ENCODE results near the gene SPTB. TPM values are rescaled to one million over a fixed set of nuclear protein-coding genes. Genes with fewer than 3 reads are reported as not detected.

SPTB gene
- total RNA-seq, 1 experiment from 2014 or later, result 2.3 TPM

- POLR2A ChIA-PET (ENCODE audit: unreplicated experiment), result no interaction called here
- ATAC-seq, result no peak
Observed at GRCh38 chr14:64834965-64835364, 44.7 kb downstream of the SPTB start.

DNA sequence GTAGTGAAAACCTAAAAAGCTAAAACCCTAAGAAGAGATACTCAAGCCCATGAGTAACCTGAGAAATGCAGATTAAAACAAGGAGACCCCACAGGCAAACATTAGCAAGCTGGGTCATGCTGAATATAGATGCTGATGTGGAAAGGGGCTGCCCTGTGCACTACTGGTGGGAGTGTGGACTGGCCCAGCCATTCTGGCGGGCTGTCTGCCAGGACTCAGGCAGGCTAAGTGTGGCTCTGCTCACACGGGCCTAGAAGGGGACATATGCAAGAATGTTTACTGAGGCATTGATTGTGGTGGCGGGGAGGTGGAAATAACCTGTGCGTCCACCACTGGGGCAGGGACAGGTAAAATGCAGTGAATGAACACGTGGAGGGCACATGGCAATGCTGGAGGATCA lies 48.3 kb downstream of the SPTB start:
- ChIA-PET CTCF (interaction anchor here (0.7 kb wide), 1 partner anchor 167 kb away, joined by 3 read pairs; no protein-coding TSS in a partner anchor), POLR2A (ENCODE audit: unreplicated experiment) (interaction anchor here (0.6 kb wide), 1 partner anchor 240 kb away, joined by 3 read pairs; no protein-coding TSS in a partner anchor)
- DNase-seq, result no peak
- ATAC-seq, result no peak
- H3K79me2 ChIP-seq (ENCODE audit: low read length), result no peaks in the 10 kb centered on the region
- H4K20me1 ChIP-seq (ENCODE audit: low read length), result no peaks in the 10 kb centered on the region
- no peaks in the 10 kb centered on the region for H3K9me3 ChIP-seq (ENCODE audit: low read length)
- H3K27ac ChIP-seq (ENCODE audit: low read length), result no peak overlapping the region
- TF ChIP-seq EZH2 (IDR thresholded peaks at IDR 0.05; ENCODE audit: low read length, unreplicated experiment) (no peak), EZH2phosphoT487 (IDR thresholded peaks at IDR 0.05; ENCODE audit: borderline replicate concordance, low read length) (no peak), CTCF (conservative IDR thresholded peaks at IDR 0.05; ENCODE audit: low read depth, low read length) (no peak)
- no peaks in the 10 kb centered on the region for H3K4me1 ChIP-seq (ENCODE audit: insufficient read depth, low read length)
- no TSS peak for BruUV-seq (replicated peaks)
- H3K4me3 ChIP-seq (ENCODE audit: low read length), result no peak overlapping the region
- no peaks in the 10 kb centered on the region for H3K36me3 ChIP-seq (ENCODE audit: low read depth, low read length)
- no peaks in the 10 kb centered on the region for H3F3A ChIP-seq (ENCODE audit: low read length, unreplicated experiment)
- H3K4me2 ChIP-seq (ENCODE audit: low read length), result no peak overlapping the region
- no peak overlapping the region for H2AFZ ChIP-seq (ENCODE audit: low read length)
- H3K9ac ChIP-seq (ENCODE audit: low read length), result no peak overlapping the region
- no peaks in the 10 kb centered on the region for H3K9me2 ChIP-seq (replicated peaks; ENCODE audit: low read length)
- no peaks in the 10 kb centered on the region for H3K27me3 ChIP-seq (ENCODE audit: low read length)
- intact Hi-C loops (cut with micrococcal nuclease), result no loop called here

More at GRCh38 chr14:64834965-64835364, 44.7 kb downstream of the SPTB start:
- no peak overlapping the region for H2AFZ ChIP-seq (ENCODE audit: low read length)
- H3K9me2 ChIP-seq (replicated peaks; ENCODE audit: low read length), result no peaks in the 10 kb centered on the region
- no peaks in the 10 kb centered on the region for H3K27me3 ChIP-seq (ENCODE audit: low read length)
- no peak overlapping the region for H3K4me2 ChIP-seq (ENCODE audit: low read length)
- intact Hi-C loops (cut with micrococcal nuclease), result no loop called here
- H3K4me1 ChIP-seq (ENCODE audit: insufficient read depth, low read length), result peaks cover 14% of the 10 kb centered on the region
- H3K4me3 ChIP-seq (ENCODE audit: low read length), result no peak overlapping the region
- H3K9ac ChIP-seq (ENCODE audit: low read length), result no peak overlapping the region
- H3K9me3 ChIP-seq (ENCODE audit: low read length), result no peaks in the 10 kb centered on the region
- DNase-seq, result no peak
- CTCF ChIA-PET, result interaction anchor here (0.6 kb wide), 1 partner anchor 12 kb away, joined by 3 read pairs; no protein-coding TSS in a partner anchor
- no peaks in the 10 kb centered on the region for H3K79me2 ChIP-seq (ENCODE audit: low read length)
- H3K36me3 ChIP-seq (ENCODE audit: low read depth, low read length), result no peaks in the 10 kb centered on the region
- no TSS peak for BruUV-seq (replicated peaks)
- H3K27ac ChIP-seq (ENCODE audit: low read length), result no peak overlapping the region
- H3F3A ChIP-seq (ENCODE audit: low read length, unreplicated experiment), result no peaks in the 10 kb centered on the region
- no peak for TF ChIP-seq EZH2phosphoT487 (IDR thresholded peaks at IDR 0.05; ENCODE audit: borderline replicate concordance, low read length)
- TF ChIP-seq EZH2 (IDR thresholded peaks at IDR 0.05; ENCODE audit: low read length, unreplicated experiment), result no peak
- no peaks in the 10 kb centered on the region for H4K20me1 ChIP-seq (ENCODE audit: low read length)

DNA sequence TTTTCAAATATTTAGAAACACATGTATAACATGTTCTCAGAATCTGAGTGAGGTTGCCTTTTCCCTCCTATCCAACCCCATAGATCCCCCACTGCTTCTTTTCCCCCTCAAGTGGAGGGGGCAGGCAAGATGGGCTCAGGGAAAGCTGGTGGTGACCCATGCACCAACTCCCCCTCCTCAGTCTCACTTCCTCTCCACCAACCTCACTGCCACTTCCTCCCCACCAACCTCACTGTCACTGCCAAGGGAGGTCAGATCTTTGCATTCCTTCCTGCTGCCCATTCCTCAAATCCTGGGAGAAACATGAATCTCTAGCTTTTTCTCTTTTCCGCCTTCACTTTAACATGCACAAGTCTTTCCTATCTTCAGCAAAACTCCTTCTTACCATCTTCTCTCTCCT lies 48.7 kb downstream of the SPTB start:
- ChIA-PET CTCF (interaction anchor here (0.6 to 0.7 kb wide), 2 partner anchors 79 to 167 kb away, joined by 3 read pairs; no protein-coding TSS in a partner anchor), POLR2A (ENCODE audit: unreplicated experiment) (no interaction called here)
- Histone ChIP-seq H3K9me3 (ENCODE audit: low read length) (no peaks in the 10 kb centered on the region), H3K4me1 (ENCODE audit: insufficient read depth, low read length) (no peaks in the 10 kb centered on the region; the same call in 1 of the 2 replicates), H3K9me2 (replicated peaks; ENCODE audit: low read length) (no peaks in the 10 kb centered on the region), H3K27me3 (ENCODE audit: low read length) (no peaks in the 10 kb centered on the region), H3K9ac (ENCODE audit: low read length) (no peak overlapping the region), H4K20me1 (ENCODE audit: low read length) (no peaks in the 10 kb centered on the region), H3F3A (ENCODE audit: low read length, unreplicated experiment) (no peaks in the 10 kb centered on the region), H3K36me3 (ENCODE audit: low read depth, low read length) (no peaks in the 10 kb centered on the region), H3K27ac (ENCODE audit: low read length) (no peak overlapping the region), H3K4me3 (ENCODE audit: low read length) (no peak overlapping the region), H3K79me2 (ENCODE audit: low read length) (no peaks in the 10 kb centered on the region), H3K4me2 (ENCODE audit: low read length) (no peak overlapping the region), H2AFZ (ENCODE audit: low read length) (no peak overlapping the region)
- ATAC-seq (no peak), DNase-seq (no peak)
- TF ChIP-seq CTCF (conservative IDR thresholded peaks at IDR 0.05; ENCODE audit: low read depth, low read length) (no peak), EZH2phosphoT487 (IDR thresholded peaks at IDR 0.05; ENCODE audit: borderline replicate concordance, low read length) (no peak), EZH2 (IDR thresholded peaks at IDR 0.05; ENCODE audit: low read length, unreplicated experiment) (no peak)
- intact Hi-C loops (cut with micrococcal nuclease), result no loop called here
- BruUV-seq (replicated peaks), result no TSS peak

Data from PC-3 (cell line).